Measurements from ENCODE around the gene VAMP4. TPM values are rescaled to one million over a fixed set of nuclear protein-coding genes. Genes with fewer than 3 reads are reported as not detected.

The VAMP4 gene
- total RNA-seq, 1 experiment from 2014 or later: 4.2 TPM

- Histone ChIP-seq H3K4me2 (ENCODE audit: insufficient read depth, insufficient read length, low read length) (no peak overlapping the region), H3K27ac (ENCODE audit: insufficient read length, low read depth, low read length) (no peak overlapping the region), H2AFZ (ENCODE audit: low read length) (no peak overlapping the region), H2AK5ac (ENCODE audit: insufficient read length, low read length) (no peak overlapping the region), H2BK15ac (ENCODE audit: low read depth, low read length) (no peak overlapping the region), H2BK12ac (ENCODE audit: insufficient read length, low read depth, low read length) (no peak overlapping the region), H2BK20ac (ENCODE audit: low read depth, low read length, poor library complexity, severe bottlenecking) (no peak overlapping the region), H3K4me1 (ENCODE audit: insufficient read depth, low read length) (no peaks in the 10 kb centered on the region), H3K9me3 (ENCODE audit: control insufficient read depth, low read depth, low read length) (no peaks in the 10 kb centered on the region), H4K91ac (ENCODE audit: insufficient read length, low read depth, low read length) (no peak overlapping the region), H3K23me2 (ENCODE audit: insufficient read length, low read depth, low read length, poor library complexity, severe bottlenecking) (peaks cover 11% of the 10 kb centered on the region), H3K79me1 (ENCODE audit: insufficient read depth, low read depth, low read length, poor library complexity, severe bottlenecking) (no peaks in the 10 kb centered on the region), H4K8ac (replicated peaks; ENCODE audit: insufficient read length, low read depth, low read length) (no peak overlapping the region), H3K27me3 (ENCODE audit: insufficient read depth, low read length) (no peaks in the 10 kb centered on the region), H4K5ac (ENCODE audit: insufficient read length, low read depth, low read length) (no peak overlapping the region), H4K20me1 (ENCODE audit: control insufficient read depth, insufficient read depth, insufficient read length) (no peaks in the 10 kb centered on the region), H3K4ac (ENCODE audit: low read depth, low read length) (no peak overlapping the region), H3K18ac (ENCODE audit: insufficient read length, low read depth, low read length) (no peak overlapping the region), H3K23ac (ENCODE audit: insufficient read length, low read depth, low read length) (no peak overlapping the region), H2BK120ac (ENCODE audit: low read depth, low read length, poor library complexity, severe bottlenecking) (no peak overlapping the region), H3K9ac (ENCODE audit: extremely low read depth, insufficient read length, low read length) (no peak overlapping the region), H3K79me2 (ENCODE audit: insufficient read depth, low read length) (no peaks in the 10 kb centered on the region), H3K56ac (ENCODE audit: insufficient read length, low read depth, low read length) (no peak overlapping the region), H3T11ph (ENCODE audit: low read length) (no peak overlapping the region), H3K14ac (ENCODE audit: insufficient read depth, low read length) (no peak overlapping the region), H2BK5ac (ENCODE audit: insufficient read length, low read length) (no peak overlapping the region)
- H3K4me3 Mint-ChIP-seq: no peak overlapping the region
- no peak for DNase-seq
- no CpG with 5 or more reads among the region's 2 CpGs for WGBS (ENCODE audit: extremely low coverage, insufficient read length, low lambda C conversion rate)
- no peak overlapping the region for H3K27ac Mint-ChIP-seq
- no peaks in the 10 kb centered on the region for H3K27me3 Mint-ChIP-seq (ENCODE audit: low read depth)
- TF ChIP-seq CTCF (conservative IDR thresholded peaks at IDR 0.05): no peak
- H3K4me1 Mint-ChIP-seq: peaks cover 25 to 34% of the 10 kb centered on the region in 2 experiments
- H3K9me3 Mint-ChIP-seq: no peaks in the 10 kb centered on the region
- peaks cover 0 to 9% (median 0%) of the 10 kb centered on the region in 3 experiments; a peak in 2 of 7 replicates for H3K36me3 Mint-ChIP-seq (ENCODE audit: insufficient read depth in 1 of 3, low read depth in 3 of 3)
Observed at GRCh38 chr1:171739656-171740055, 2.2 kb downstream of the VAMP4 start.
